SK-N-SH (cell line): ENCODE results near the gene DDRGK1. TPM values are rescaled to one million over a fixed set of nuclear protein-coding genes. Genes with fewer than 3 reads are reported as not detected.

Experiments used
- CTCF ChIA-PET: fragments of 300-600, 350-600 bp; formaldehyde crosslinking; extraction: SDS; loops from one replicate; lab custom pipeline; 2021; lab: Yijun Ruan, JAX
- POLR2A ChIA-PET: fragments of 350-600 bp; sonication (Branson Sonifier 250); formaldehyde crosslinking; extraction: SDS; loops from one replicate; lab custom pipeline; 2020; ENCODE audit warnings: antibody characterized with exemption, inconsistent platforms; lab: Yijun Ruan, JAX
- DNase-seq: peaks from one replicate; pipeline ENCODE4 v3.0.0; 2012
- H2AFZ ChIP-seq: fragments of 200-600 bp; sonication (generic); 2 replicates; pipeline ENCODE4 v1.8.1; 2016; ENCODE audit warnings: antibody characterized with exemption, mild to moderate bottlenecking, low read depth
- H3F3A ChIP-seq: fragments of 200-600 bp; sonication (generic); replicated peaks from 2 replicates; pipeline ENCODE3; 2016; ENCODE audit warnings: antibody characterized with exemption, mild to moderate bottlenecking; ENCODE audit not compliant: insufficient read depth
- H3K27ac ChIP-seq, 2 experiments: fragments of 200-500 bp in 1 of 2; fragments of 200-600 bp in 1 of 2; sonication (Bioruptor generic) in 1 of 2; sonication (generic), shearing (Covaris generic) in 1 of 2; 2 replicates each; pipeline versions ENCODE4 v1.5.1 to v1.6.1; 2014 to 2016; ENCODE audit warnings: low read depth in 2 of 2, inconsistent platforms in 1 of 2, low read length in 1 of 2, mild to moderate bottlenecking in 1 of 2, mixed read lengths in 1 of 2
- H3K27me3 ChIP-seq: fragments of 200-600 bp; sonication (generic), shearing (Covaris generic); 2 replicates; pipeline ENCODE4 v1.6.1; 2016; ENCODE audit warnings: mixed run types; ENCODE audit not compliant: insufficient read depth
- H3K36me3 ChIP-seq, 2 experiments: fragments of 200-500 bp in 1 of 2; fragments of 200-600 bp in 1 of 2; sonication (Bioruptor generic) in 1 of 2; sonication (generic) in 1 of 2; replicated peaks in 1 of 2; 2 replicates each; pipeline versions ENCODE3 to v1.5.1; 2014 to 2016; ENCODE audit warnings: low read length in 1 of 2, mild to moderate bottlenecking in 1 of 2; ENCODE audit not compliant: insufficient read depth in 2 of 2, control insufficient read depth in 1 of 2
- H3K4me1 ChIP-seq, 2 experiments: fragments of 200-500 bp in 1 of 2; fragments of 200-600 bp in 1 of 2; sonication (Bioruptor generic) in 1 of 2; sonication (generic), shearing (Covaris generic) in 1 of 2; 2 replicates each; pipeline versions ENCODE4 v1.5.1 to v1.6.1; 2014 to 2016; ENCODE audit warnings: low read depth in 1 of 2, low read length in 1 of 2, mixed run types in 1 of 2; ENCODE audit not compliant: insufficient read depth in 2 of 2, control insufficient read depth in 1 of 2
- H3K4me2 ChIP-seq: fragments of 200-600 bp; sonication (generic), shearing (Covaris generic); 2 replicates; pipeline ENCODE4 v1.6.1; 2017; ENCODE audit warnings: mixed run types
- H3K4me3 ChIP-seq, 2 experiments: fragments of 200-500 bp in 1 of 2; fragments of 200-600 bp in 1 of 2; sonication (Bioruptor generic) in 1 of 2; sonication (generic), shearing (Covaris generic) in 1 of 2; 2 replicates each; pipeline versions ENCODE4 v1.5.1 to v1.8.1; 2014 to 2016; ENCODE audit warnings: low read depth in 2 of 2, inconsistent platforms in 1 of 2, low read length in 1 of 2, mild to moderate bottlenecking in 1 of 2, mixed read lengths in 1 of 2, moderate library complexity in 1 of 2
- H3K79me2 ChIP-seq: fragments of 200-600 bp; sonication (generic); 2 replicates; pipeline ENCODE4 v1.8.1; 2017; ENCODE audit warnings: mild to moderate bottlenecking; ENCODE audit not compliant: insufficient read depth
- H3K9ac ChIP-seq: fragments of 200-600 bp; sonication (generic); 2 replicates; pipeline ENCODE4 v1.6.1; 2017; ENCODE audit warnings: mixed run types
- H3K9me2 ChIP-seq: fragments of 200-600 bp; sonication (generic); 2 replicates; pipeline ENCODE4 v1.6.1; 2017; ENCODE audit warnings: mixed run types
- H3K9me3 ChIP-seq: fragments of 200-600 bp; sonication (generic); 2 replicates; pipeline ENCODE4 v1.6.1; 2017; ENCODE audit warnings: mixed run types, mild to moderate bottlenecking, moderate library complexity
- H4K20me1 ChIP-seq: fragments of 200-600 bp; sonication (generic); 2 replicates; pipeline ENCODE4 v1.6.1; 2017; ENCODE audit warnings: mild to moderate bottlenecking, mixed run types; ENCODE audit not compliant: insufficient read depth
- CHD2 ChIP-seq: fragments of 150-350 bp; IDR thresholded peaks from 2 replicates; pipeline ENCODE4 v1.6.1; 2018; ENCODE audit warnings: low read length; ENCODE audit not compliant: partially characterized antibody
- ELF1 ChIP-seq: IDR thresholded peaks from 2 replicates; pipeline ENCODE4 v1.4.0; 2012
- FOSL2 ChIP-seq: IDR thresholded peaks from 2 replicates; pipeline ENCODE4 v1.4.0; 2012; ENCODE audit warnings: low read depth, mild to moderate bottlenecking, moderate library complexity, borderline replicate concordance
- FOXM1 ChIP-seq: IDR thresholded peaks from 2 replicates; pipeline ENCODE4 v1.4.0; 2012; ENCODE audit warnings: low read depth, mild to moderate bottlenecking
- JUND ChIP-seq: IDR thresholded peaks from 2 replicates; pipeline ENCODE4 v1.4.0; 2012
- MEF2A ChIP-seq: IDR thresholded peaks from 2 replicates; pipeline ENCODE4 v1.4.0; 2012; ENCODE audit warnings: low read depth, borderline replicate concordance
- RAD21 ChIP-seq: IDR thresholded peaks from 2 replicates; pipeline ENCODE4 v1.6.1; 2012; ENCODE audit warnings: mild to moderate bottlenecking, low read length
- RXRA ChIP-seq: IDR thresholded peaks from 2 replicates; pipeline ENCODE4 v1.4.0; 2012; ENCODE audit warnings: low read depth, mild to moderate bottlenecking, borderline replicate concordance
- SIN3A ChIP-seq: IDR thresholded peaks from 2 replicates; pipeline ENCODE4 v1.6.1; 2012; ENCODE audit warnings: low read depth, mild to moderate bottlenecking, low read length, moderate library complexity, borderline replicate concordance
- TAF1 ChIP-seq: IDR thresholded peaks from 2 replicates; pipeline ENCODE4 v1.6.1; 2012; ENCODE audit warnings: low read depth, mild to moderate bottlenecking, low read length, moderate library complexity, borderline replicate concordance
- YY1 ChIP-seq: IDR thresholded peaks from 2 replicates; pipeline ENCODE4 v1.4.0; 2012; ENCODE audit warnings: low read depth, mild to moderate bottlenecking
- WGBS: methylation state at CpG from one replicate; pipeline ENCODE4 v1.1.6; 2017; ENCODE audit warnings: low lambda C conversion rate; 5-methylcytosine and 5-hydroxymethylcytosine counted together
- polyA plus RNA-seq, 3 experiments: library from polyadenylated mRNA; depleted of rRNA; stranded (reverse); fragments of >200 nt; gene quantifications; 2 replicates each; pipeline ENCODE4 v1.2.3, GENCODE V29; 2012
- TF ChIP-seq, protein P1 (sequence below): fragments of 150-350 bp; IDR thresholded peaks from 2 replicates; pipeline ENCODE4 v1.6.1; 2017; ENCODE audit warnings: antibody characterized with exemption, low read length, low read depth, borderline replicate concordance
- TF ChIP-seq, protein P2 (sequence below): IDR thresholded peaks from 2 replicates; pipeline ENCODE4 v1.4.0; 2012; ENCODE audit warnings: low read depth, borderline replicate concordance
- TF ChIP-seq, protein P3 (sequence below): IDR thresholded peaks from 2 replicates; pipeline ENCODE4 v1.4.0; 2012; ENCODE audit warnings: low read depth, borderline replicate concordance
- TF ChIP-seq, protein P4 (sequence below): fragments of 200-600 bp; sonication (generic); IDR thresholded peaks from 2 replicates; pipeline ENCODE4 v1.6.1; 2017; ENCODE audit warnings: antibody characterized with exemption, mild to moderate bottlenecking, moderate library complexity
- TF ChIP-seq, protein P5 (sequence below): IDR thresholded peaks from 2 replicates; pipeline ENCODE4 v1.4.0; 2012; ENCODE audit warnings: low read depth
- TF ChIP-seq, protein P6 (sequence below): fragments of 150-350 bp; IDR thresholded peaks from 2 replicates; pipeline ENCODE4 v1.6.1; 2016; ENCODE audit warnings: mild to moderate bottlenecking, low read depth, low read length

The DDRGK1 gene
- polyA plus RNA-seq, 1 of the 3 experiments (the other 2 are of a cell fraction), result 70.6 TPM

DNA sequence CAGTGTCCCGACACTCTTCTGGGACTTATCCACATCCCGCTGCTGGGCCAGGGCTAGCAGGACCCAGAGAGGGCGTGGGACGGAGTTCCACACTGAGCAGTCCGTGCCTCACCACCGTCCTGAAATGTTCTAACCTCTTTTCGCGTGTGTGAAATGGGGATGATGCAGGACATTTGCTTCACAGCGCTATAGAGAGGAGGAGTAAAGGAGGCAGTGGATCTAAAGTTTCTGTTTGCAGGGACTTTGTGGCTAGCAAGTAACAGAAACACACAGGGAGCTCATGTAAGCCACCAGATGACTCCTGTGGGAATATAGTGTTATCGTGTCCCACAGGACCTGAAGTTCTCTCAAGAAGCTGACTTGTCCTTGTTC is 5.5 kb upstream of the DDRGK1 start:
- H3K4me3 ChIP-seq, result peak overlapping the region; percentile 71 to 92

DNA sequence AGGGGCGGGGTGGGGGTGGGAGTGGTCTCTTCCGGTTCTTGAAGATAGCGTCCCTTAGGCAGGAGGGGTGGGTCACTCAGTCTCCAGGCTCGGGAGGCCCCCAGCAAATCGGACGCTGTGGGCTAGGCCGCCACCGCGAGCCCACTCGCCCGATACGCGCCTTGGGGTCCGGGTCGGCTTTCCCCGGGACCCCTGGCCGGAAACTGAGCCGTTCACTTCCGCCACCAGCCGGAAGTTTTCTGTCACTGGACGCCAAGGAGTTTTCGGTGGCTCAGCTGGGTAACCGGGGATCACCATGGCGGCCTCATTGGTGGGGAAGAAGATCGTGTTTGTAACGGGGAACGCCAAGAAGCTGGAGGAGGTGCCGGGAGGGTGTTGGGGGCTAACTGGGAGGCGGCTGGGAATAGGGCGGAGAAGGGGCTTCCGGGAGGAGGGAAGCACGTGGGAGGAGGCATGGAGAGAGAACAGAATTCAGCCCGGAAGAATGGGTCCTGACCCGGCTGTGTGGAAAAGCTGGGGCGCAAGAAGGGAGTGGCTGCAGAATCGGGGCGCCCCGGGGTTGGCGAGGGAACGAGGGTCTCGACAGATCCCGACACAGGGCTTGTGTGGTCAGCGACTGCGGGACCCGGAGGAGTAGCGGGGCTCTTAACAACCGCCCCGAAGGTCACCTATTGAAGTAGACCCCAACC is 4.9 kb upstream of the DDRGK1 start, which contains the start of gene ITPA:
Gene ITPA, plus strand, starts transcription at position 242 of the 689 bp plus-strand sequence. Its CDS starts 54 bp downstream, at position 296.
- Histone ChIP-seq H3K27ac (peak within 1 kb of the TSS; percentile 51 to 65), H2AFZ (peak within 1 kb of the TSS; percentile 97), H4K20me1 (no peaks in the 10 kb centered on the region), H3K9ac (peak within 1 kb of the TSS; percentile 81), H3K4me1 (peaks cover 7 to 12% of the 10 kb centered on the region in 2 experiments; a peak in 1 of 4 replicates), H3K9me3 (no peaks in the 10 kb centered on the region), H3K9me2 (no peaks in the 10 kb centered on the region), H3K27me3 (no peaks in the 10 kb centered on the region), H3K4me2 (peak within 1 kb of the TSS; percentile 94), H3K36me3 (peaks cover 6 to 8% of the 10 kb centered on the region in 2 experiments), H3K79me2 (peaks cover 60% of the 10 kb centered on the region), H3K4me3 (peak within 1 kb of the TSS; percentile 71 to 92), H3F3A (no peaks in the 10 kb centered on the region)
- WGBS, result 1% methylated on average over 30 of the region's 48 CpGs
- DNase-seq, result peak; percentile 89
- CTCF ChIA-PET, result interaction anchor here (2.1 to 3.7 kb wide), 2 partner anchors 9 to 107 kb away, joined by 8 to 27 read pairs; no protein-coding TSS in a partner anchor
- POLR2A ChIA-PET, result interaction anchor here (1.5 kb wide), 1 partner anchor 72 kb away, joined by 3 read pairs; no protein-coding TSS in a partner anchor
- TF ChIP-seq YY1 (peak; percentile 73), RAD21 (no peak), CHD2 (no peak), SIN3A (peak; percentile 86; the same call in 1 of the 2 replicates), JUND (no peak), TAF1 (peak; percentile 65), RXRA (no peak), MEF2A (no peak), ELF1 (peak; percentile 70)
- TF ChIP-seq, protein P1, sequence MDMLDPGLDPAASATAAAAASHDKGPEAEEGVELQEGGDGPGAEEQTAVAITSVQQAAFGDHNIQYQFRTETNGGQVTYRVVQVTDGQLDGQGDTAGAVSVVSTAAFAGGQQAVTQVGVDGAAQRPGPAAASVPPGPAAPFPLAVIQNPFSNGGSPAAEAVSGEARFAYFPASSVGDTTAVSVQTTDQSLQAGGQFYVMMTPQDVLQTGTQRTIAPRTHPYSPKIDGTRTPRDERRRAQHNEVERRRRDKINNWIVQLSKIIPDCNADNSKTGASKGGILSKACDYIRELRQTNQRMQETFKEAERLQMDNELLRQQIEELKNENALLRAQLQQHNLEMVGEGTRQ, result no peak
- TF ChIP-seq, protein P2, sequence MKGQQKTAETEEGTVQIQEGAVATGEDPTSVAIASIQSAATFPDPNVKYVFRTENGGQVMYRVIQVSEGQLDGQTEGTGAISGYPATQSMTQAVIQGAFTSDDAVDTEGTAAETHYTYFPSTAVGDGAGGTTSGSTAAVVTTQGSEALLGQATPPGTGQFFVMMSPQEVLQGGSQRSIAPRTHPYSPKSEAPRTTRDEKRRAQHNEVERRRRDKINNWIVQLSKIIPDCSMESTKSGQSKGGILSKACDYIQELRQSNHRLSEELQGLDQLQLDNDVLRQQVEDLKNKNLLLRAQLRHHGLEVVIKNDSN, result 0 out of 2 replicates have a peak, but pooled peaks have one; percentile 36
- TF ChIP-seq, protein P3, sequence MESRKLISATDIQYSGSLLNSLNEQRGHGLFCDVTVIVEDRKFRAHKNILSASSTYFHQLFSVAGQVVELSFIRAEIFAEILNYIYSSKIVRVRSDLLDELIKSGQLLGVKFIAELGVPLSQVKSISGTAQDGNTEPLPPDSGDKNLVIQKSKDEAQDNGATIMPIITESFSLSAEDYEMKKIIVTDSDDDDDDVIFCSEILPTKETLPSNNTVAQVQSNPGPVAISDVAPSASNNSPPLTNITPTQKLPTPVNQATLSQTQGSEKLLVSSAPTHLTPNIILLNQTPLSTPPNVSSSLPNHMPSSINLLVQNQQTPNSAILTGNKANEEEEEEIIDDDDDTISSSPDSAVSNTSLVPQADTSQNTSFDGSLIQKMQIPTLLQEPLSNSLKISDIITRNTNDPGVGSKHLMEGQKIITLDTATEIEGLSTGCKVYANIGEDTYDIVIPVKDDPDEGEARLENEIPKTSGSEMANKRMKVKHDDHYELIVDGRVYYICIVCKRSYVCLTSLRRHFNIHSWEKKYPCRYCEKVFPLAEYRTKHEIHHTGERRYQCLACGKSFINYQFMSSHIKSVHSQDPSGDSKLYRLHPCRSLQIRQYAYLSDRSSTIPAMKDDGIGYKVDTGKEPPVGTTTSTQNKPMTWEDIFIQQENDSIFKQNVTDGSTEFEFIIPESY, result no peak
- TF ChIP-seq, protein P4, sequence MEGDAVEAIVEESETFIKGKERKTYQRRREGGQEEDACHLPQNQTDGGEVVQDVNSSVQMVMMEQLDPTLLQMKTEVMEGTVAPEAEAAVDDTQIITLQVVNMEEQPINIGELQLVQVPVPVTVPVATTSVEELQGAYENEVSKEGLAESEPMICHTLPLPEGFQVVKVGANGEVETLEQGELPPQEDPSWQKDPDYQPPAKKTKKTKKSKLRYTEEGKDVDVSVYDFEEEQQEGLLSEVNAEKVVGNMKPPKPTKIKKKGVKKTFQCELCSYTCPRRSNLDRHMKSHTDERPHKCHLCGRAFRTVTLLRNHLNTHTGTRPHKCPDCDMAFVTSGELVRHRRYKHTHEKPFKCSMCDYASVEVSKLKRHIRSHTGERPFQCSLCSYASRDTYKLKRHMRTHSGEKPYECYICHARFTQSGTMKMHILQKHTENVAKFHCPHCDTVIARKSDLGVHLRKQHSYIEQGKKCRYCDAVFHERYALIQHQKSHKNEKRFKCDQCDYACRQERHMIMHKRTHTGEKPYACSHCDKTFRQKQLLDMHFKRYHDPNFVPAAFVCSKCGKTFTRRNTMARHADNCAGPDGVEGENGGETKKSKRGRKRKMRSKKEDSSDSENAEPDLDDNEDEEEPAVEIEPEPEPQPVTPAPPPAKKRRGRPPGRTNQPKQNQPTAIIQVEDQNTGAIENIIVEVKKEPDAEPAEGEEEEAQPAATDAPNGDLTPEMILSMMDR, result no peak

More for the DNA sequence above, 5.5 kb upstream of the DDRGK1 start:
- no peak for DNase-seq
- Histone ChIP-seq H4K20me1 (no peaks in the 10 kb centered on the region), H3K9me2 (no peaks in the 10 kb centered on the region), H3K27ac (peak overlapping the region; percentile 51 to 65; a peak in 2 of 4 replicates), H3K79me2 (peaks cover 60% of the 10 kb centered on the region), H3K9ac (peak overlapping the region; percentile 81), H3K4me1 (peaks cover 7 to 12% of the 10 kb centered on the region in 2 experiments; a peak in 1 of 4 replicates), H3K9me3 (no peaks in the 10 kb centered on the region), H2AFZ (peak overlapping the region; percentile 97), H3K27me3 (no peaks in the 10 kb centered on the region), H3F3A (no peaks in the 10 kb centered on the region), H3K4me2 (peak overlapping the region; percentile 94), H3K36me3 (peaks cover 6 to 8% of the 10 kb centered on the region in 2 experiments)
- ChIA-PET POLR2A (interaction anchor here (0.5 to 1.5 kb wide), 2 partner anchors 72 to 129 kb away, joined by 3 to 6 read pairs; no protein-coding TSS in a partner anchor), CTCF (interaction anchor here (2.1 to 3.7 kb wide), 2 partner anchors 8 to 106 kb away, joined by 8 to 27 read pairs; no protein-coding TSS in a partner anchor)
- TF ChIP-seq, protein P5, sequence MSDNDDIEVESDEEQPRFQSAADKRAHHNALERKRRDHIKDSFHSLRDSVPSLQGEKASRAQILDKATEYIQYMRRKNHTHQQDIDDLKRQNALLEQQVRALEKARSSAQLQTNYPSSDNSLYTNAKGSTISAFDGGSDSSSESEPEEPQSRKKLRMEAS, result no peak
- TF ChIP-seq, protein P6, sequence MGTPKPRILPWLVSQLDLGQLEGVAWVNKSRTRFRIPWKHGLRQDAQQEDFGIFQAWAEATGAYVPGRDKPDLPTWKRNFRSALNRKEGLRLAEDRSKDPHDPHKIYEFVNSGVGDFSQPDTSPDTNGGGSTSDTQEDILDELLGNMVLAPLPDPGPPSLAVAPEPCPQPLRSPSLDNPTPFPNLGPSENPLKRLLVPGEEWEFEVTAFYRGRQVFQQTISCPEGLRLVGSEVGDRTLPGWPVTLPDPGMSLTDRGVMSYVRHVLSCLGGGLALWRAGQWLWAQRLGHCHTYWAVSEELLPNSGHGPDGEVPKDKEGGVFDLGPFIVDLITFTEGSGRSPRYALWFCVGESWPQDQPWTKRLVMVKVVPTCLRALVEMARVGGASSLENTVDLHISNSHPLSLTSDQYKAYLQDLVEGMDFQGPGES, result no peak
- TF ChIP-seq YY1, result no peak
- no peak for TF ChIP-seq TAF1
- TF ChIP-seq FOSL2, result no peak
- no peak for TF ChIP-seq RXRA
- no peak for TF ChIP-seq FOXM1
- WGBS, result 1% methylated on average over 10 of the region's 10 CpGs
